Measurements from ENCODE around the gene PIGU.

DNA sequence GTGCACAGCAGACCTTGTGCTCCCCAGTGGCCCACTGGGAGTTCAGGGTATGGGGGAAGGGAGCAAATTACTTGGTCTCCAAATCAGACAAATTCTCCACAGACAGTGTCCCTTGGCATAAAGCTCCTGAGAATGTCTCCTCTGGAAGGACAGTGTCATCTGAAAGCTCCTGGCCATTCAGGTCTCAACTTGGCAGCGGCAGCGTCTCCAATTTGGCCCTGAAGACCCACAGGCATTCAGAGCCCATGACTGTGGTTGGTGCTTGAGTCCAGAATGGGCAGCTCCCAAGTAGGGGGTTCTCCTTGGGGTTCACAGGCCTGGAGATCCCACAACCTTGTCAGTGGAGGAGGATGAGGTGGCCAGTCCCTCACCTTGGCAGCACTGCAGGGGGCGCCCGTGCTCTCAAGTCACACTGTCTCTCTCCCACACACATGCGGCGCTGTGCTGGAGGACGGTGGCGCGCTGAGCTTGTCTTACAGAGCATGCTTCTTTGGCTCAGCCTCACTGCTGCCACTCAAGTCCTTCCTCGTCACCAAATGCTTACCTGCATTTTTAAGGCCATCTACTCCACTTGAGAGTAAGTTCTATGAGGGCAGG is 140.0 kb downstream of the PIGU start:
- TF ChIP-seq, protein P1, sequence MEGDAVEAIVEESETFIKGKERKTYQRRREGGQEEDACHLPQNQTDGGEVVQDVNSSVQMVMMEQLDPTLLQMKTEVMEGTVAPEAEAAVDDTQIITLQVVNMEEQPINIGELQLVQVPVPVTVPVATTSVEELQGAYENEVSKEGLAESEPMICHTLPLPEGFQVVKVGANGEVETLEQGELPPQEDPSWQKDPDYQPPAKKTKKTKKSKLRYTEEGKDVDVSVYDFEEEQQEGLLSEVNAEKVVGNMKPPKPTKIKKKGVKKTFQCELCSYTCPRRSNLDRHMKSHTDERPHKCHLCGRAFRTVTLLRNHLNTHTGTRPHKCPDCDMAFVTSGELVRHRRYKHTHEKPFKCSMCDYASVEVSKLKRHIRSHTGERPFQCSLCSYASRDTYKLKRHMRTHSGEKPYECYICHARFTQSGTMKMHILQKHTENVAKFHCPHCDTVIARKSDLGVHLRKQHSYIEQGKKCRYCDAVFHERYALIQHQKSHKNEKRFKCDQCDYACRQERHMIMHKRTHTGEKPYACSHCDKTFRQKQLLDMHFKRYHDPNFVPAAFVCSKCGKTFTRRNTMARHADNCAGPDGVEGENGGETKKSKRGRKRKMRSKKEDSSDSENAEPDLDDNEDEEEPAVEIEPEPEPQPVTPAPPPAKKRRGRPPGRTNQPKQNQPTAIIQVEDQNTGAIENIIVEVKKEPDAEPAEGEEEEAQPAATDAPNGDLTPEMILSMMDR (IDR thresholded peaks at IDR 0.05): peak; percentile 41
- no peak for TF ChIP-seq EZH2phosphoT487 (IDR thresholded peaks at IDR 0.05)
- no peak for TF ChIP-seq EZH2 (IDR thresholded peaks at IDR 0.05)
